GM23338 (cell line): ENCODE data around the gene SCTR. TPM values are rescaled to one million over a fixed set of nuclear protein-coding genes. Genes with fewer than 3 reads are reported as not detected.

ENCODE experiments used
- ATAC-seq: fragments of 200-7000 bp; cut with Tn5 transposase; 3 replicates; pipeline ENCODE4 v1.9.1; 2020
- DNase-seq: peaks from one replicate; pipeline ENCODE4 v3.0.0-alpha.2; 2015; ENCODE audit warnings: low spot score
- H2AFZ ChIP-seq: fragments of 200-600 bp; sonication (generic); 2 replicates; pipeline ENCODE4 v1.8.0; 2016; ENCODE audit warnings: antibody characterized with exemption, mild to moderate bottlenecking, moderate library complexity
- H3F3A ChIP-seq: fragments of 200-600 bp; sonication (generic); replicated peaks from 2 replicates; pipeline ENCODE4 v1.8.0; 2017; ENCODE audit warnings: antibody characterized with exemption, mixed run types, low read depth
- H3K27ac ChIP-seq: fragments of 200-600 bp; sonication (generic); 2 replicates; pipeline ENCODE4 v1.6.1; 2016; ENCODE audit warnings: low read depth
- H3K27me3 ChIP-seq: fragments of 200-600 bp; sonication (generic); 2 replicates; pipeline ENCODE4 v1.8.0; 2016; ENCODE audit warnings: mild to moderate bottlenecking, mixed run types, moderate library complexity; ENCODE audit not compliant: insufficient read depth
- H3K36me3 ChIP-seq: fragments of 200-600 bp; sonication (generic); 2 replicates; pipeline ENCODE4 v1.8.0; 2016; ENCODE audit warnings: mild to moderate bottlenecking; ENCODE audit not compliant: insufficient read depth
- H3K4me1 ChIP-seq: fragments of 200-600 bp; sonication (generic); 2 replicates; pipeline ENCODE4 v1.8.0; 2016; ENCODE audit warnings: mild to moderate bottlenecking, moderate library complexity; ENCODE audit not compliant: insufficient read depth
- H3K4me2 ChIP-seq: fragments of 200-600 bp; sonication (generic); 2 replicates; pipeline ENCODE4 v1.7.1; 2017; ENCODE audit warnings: mixed run types
- H3K4me3 ChIP-seq: fragments of 200-600 bp; sonication (generic); 2 replicates; pipeline ENCODE4 v1.6.1; 2016; ENCODE audit warnings: mixed run types
- H3K79me2 ChIP-seq: fragments of 200-600 bp; sonication (generic); replicated peaks from 2 replicates; pipeline ENCODE4 v1.8.0; 2017; ENCODE audit warnings: mild to moderate bottlenecking; ENCODE audit not compliant: insufficient read depth
- H3K9me2 ChIP-seq: fragments of 200-600 bp; sonication (generic); 2 replicates; pipeline ENCODE4 v1.8.0; 2017; ENCODE audit not compliant: insufficient read depth
- H4K20me1 ChIP-seq: fragments of 200-600 bp; sonication (generic); replicated peaks from 2 replicates; pipeline ENCODE4 v1.8.0; 2017; ENCODE audit warnings: mild to moderate bottlenecking; ENCODE audit not compliant: insufficient read depth
- H3K27ac Mint-ChIP-seq: 2 replicates; pipeline ENCODE4 v1.8.0; 2020; ENCODE audit warnings: inconsistent platforms, mild to moderate bottlenecking, moderate library complexity, mixed read lengths
- H3K27me3 Mint-ChIP-seq: 3 replicates; pipeline ENCODE4 v1.8.0; 2022; ENCODE audit warnings: low read depth, mild to moderate bottlenecking, moderate library complexity, mixed read lengths, inconsistent platforms; ENCODE audit not compliant: insufficient read depth, poor library complexity
- H3K36me3 Mint-ChIP-seq: 3 replicates; pipeline ENCODE4 v1.8.0; 2021; ENCODE audit warnings: low read depth, mild to moderate bottlenecking, inconsistent platforms, moderate library complexity, mixed read lengths
- H3K4me1 Mint-ChIP-seq: 3 replicates; pipeline ENCODE4 v1.8.0; 2020; ENCODE audit warnings: mild to moderate bottlenecking, inconsistent platforms, mixed read lengths
- H3K4me3 Mint-ChIP-seq: 3 replicates; pipeline ENCODE4 v1.8.0; 2021; ENCODE audit warnings: moderate library complexity, mild to moderate bottlenecking, inconsistent platforms, mixed read lengths
- H3K9me3 Mint-ChIP-seq: 3 replicates; pipeline ENCODE4 v1.8.0; 2020; ENCODE audit warnings: moderate library complexity, mild to moderate bottlenecking, inconsistent platforms, mixed read lengths
- CREB1 ChIP-seq: fragments of 250-450 bp; sonication (Bioruptor Pico); IDR thresholded peaks from 2 replicates; pipeline ENCODE4 v1.5.0; 2020; ENCODE audit warnings: low read depth, mild to moderate bottlenecking, moderate library complexity
- EZH2phosphoT487 ChIP-seq: fragments of 200-600 bp; sonication (generic); IDR thresholded peaks from one replicate; pipeline ENCODE4 v1.8.1; 2018; ENCODE audit warnings: antibody characterized with exemption; ENCODE audit not compliant: unreplicated experiment
- NANOG ChIP-seq: IDR thresholded peaks from 2 replicates; pipeline ENCODE4 v1.6.1; 2016; ENCODE audit warnings: antibody characterized with exemption, borderline replicate concordance
- POLR2AphosphoS5 ChIP-seq: IDR thresholded peaks from 2 replicates; pipeline ENCODE4 v1.6.1; 2016; ENCODE audit warnings: antibody characterized with exemption, low read depth
- ZNF114 ChIP-seq: fragments of 250-450 bp; sonication (Bioruptor Pico); IDR thresholded peaks from 2 replicates; pipeline ENCODE4 v1.5.0; 2020; ENCODE audit warnings: mild to moderate bottlenecking, moderate library complexity
- polyA plus RNA-seq: library from polyadenylated mRNA; unstranded; fragments of >200 nt; fragmentation: Nextera tagmentation; extraction: Ambion mirVana; gene quantifications from 2 replicates; pipeline ENCODE4 v1.2.1, GENCODE V29; 2016
- total RNA-seq: library from RNA; depleted of rRNA; stranded (reverse); fragments of >200 nt; shearing (Covaris generic); gene quantifications from 2 replicates; pipeline ENCODE4 v1.2.3, GENCODE V29; 2014
- TF ChIP-seq, protein P1 (sequence below), 2 experiments: fragments of 200-600 bp in 1 of 2; sonication (generic) in 1 of 2; conservative IDR thresholded peaks; 2 replicates each; pipeline versions ENCODE4 v1.5.1 to v1.6.1; 2016 to 2017; ENCODE audit warnings: antibody characterized with exemption in 2 of 2, low read depth in 2 of 2, mild to moderate bottlenecking in 2 of 2, moderate library complexity in 1 of 2
- TF ChIP-seq, protein P2 (sequence below): IDR thresholded peaks from 2 replicates; pipeline ENCODE4 v1.6.1; 2016; ENCODE audit warnings: antibody characterized with exemption
- TF ChIP-seq, protein P3 (sequence below): IDR thresholded peaks from one replicate; pipeline ENCODE4 v1.6.1; 2018; ENCODE audit warnings: antibody characterized with exemption; ENCODE audit not compliant: unreplicated experiment

SCTR gene
- total and polyA plus RNA-seq, 2 experiments from 2014 or later = not detected

DNA sequence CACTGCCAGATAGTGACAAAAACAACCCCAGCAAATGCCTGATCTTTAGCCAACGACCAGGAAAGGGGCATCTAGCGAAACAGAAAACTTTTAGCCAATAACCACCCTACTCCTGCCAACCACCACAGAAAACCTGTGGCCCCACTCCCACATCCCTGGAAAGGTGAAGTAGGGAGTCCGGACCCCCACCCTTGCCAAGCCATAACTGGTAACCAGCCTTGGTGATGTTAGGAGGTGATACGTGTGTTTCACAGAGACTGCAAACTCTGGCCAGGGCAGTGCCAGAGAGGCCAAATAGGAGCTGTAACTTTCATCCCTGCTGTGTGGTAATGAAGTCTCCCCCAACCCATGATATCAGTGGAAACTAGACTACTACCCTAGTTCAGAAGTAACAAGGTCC lies 27.6 kb downstream of the SCTR start:
- H3K4me3 Mint-ChIP-seq = no peak overlapping the region
- Histone ChIP-seq H3K36me3 (no peaks in the 10 kb centered on the region), H3K4me1 (no peaks in the 10 kb centered on the region), H3K27me3 (no peaks in the 10 kb centered on the region), H3K27ac (no peak overlapping the region), H3K4me3 (no peak overlapping the region), H4K20me1 (no peaks in the 10 kb centered on the region), H3K9me2 (peaks cover 4% of the 10 kb centered on the region; the same call in 1 of the 2 replicates), H2AFZ (no peak overlapping the region), H3K4me2 (no peak overlapping the region), H3K79me2 (no peaks in the 10 kb centered on the region), H3F3A (no peaks in the 10 kb centered on the region)
- peaks cover 5% of the 10 kb centered on the region; the same call in 1 of the 3 replicates for H3K36me3 Mint-ChIP-seq
- ATAC-seq (no peak), DNase-seq (no peak)
- no peak overlapping the region for H3K27ac Mint-ChIP-seq
- H3K27me3 Mint-ChIP-seq = peaks cover 6% of the 10 kb centered on the region
- peaks cover 10% of the 10 kb centered on the region for H3K4me1 Mint-ChIP-seq
- TF ChIP-seq CREB1 (CRISPR knock-in tag) = no peak
- TF ChIP-seq EZH2phosphoT487 = no peak
- H3K9me3 Mint-ChIP-seq = peaks cover 28% of the 10 kb centered on the region

DNA sequence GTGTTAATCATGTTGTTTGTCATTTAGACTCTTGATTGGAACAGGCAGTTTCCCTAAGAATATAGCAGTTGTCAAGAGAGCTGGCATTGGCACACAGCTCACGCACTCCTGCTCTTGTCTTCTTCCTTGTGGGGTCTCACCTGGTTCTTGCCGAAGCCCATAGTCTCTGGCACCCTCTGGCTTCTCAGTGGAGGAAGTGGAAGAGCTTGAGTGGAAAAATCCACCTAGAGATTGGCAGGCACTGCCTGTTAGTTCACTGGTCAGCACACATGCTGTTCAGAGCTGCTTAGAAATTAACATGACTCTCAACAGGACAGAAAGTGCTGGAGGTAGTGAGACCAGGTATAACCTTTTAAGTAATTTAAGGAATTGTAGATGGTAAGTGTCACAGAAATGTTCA lies 28.3 kb downstream of the SCTR start:
- Histone ChIP-seq H3K79me2 (no peaks in the 10 kb centered on the region), H3K9me2 (peaks cover 4% of the 10 kb centered on the region; the same call in 1 of the 2 replicates), H3K4me2 (no peak overlapping the region), H3K4me3 (no peak overlapping the region), H3K27ac (no peak overlapping the region), H3K4me1 (no peaks in the 10 kb centered on the region), H3K27me3 (no peaks in the 10 kb centered on the region), H4K20me1 (no peaks in the 10 kb centered on the region), H3K36me3 (no peaks in the 10 kb centered on the region), H2AFZ (no peak overlapping the region), H3F3A (no peaks in the 10 kb centered on the region)
- Mint-ChIP-seq H3K4me3 (no peak overlapping the region), H3K4me1 (peaks cover 10% of the 10 kb centered on the region), H3K27ac (no peak overlapping the region), H3K27me3 (peaks cover 9% of the 10 kb centered on the region), H3K36me3 (peaks cover 5% of the 10 kb centered on the region; the same call in 1 of the 3 replicates), H3K9me3 (peaks cover 22% of the 10 kb centered on the region)
- no peak for DNase-seq
- TF ChIP-seq POLR2AphosphoS5 (no peak), EZH2phosphoT487 (no peak)
- TF ChIP-seq, protein P1, sequence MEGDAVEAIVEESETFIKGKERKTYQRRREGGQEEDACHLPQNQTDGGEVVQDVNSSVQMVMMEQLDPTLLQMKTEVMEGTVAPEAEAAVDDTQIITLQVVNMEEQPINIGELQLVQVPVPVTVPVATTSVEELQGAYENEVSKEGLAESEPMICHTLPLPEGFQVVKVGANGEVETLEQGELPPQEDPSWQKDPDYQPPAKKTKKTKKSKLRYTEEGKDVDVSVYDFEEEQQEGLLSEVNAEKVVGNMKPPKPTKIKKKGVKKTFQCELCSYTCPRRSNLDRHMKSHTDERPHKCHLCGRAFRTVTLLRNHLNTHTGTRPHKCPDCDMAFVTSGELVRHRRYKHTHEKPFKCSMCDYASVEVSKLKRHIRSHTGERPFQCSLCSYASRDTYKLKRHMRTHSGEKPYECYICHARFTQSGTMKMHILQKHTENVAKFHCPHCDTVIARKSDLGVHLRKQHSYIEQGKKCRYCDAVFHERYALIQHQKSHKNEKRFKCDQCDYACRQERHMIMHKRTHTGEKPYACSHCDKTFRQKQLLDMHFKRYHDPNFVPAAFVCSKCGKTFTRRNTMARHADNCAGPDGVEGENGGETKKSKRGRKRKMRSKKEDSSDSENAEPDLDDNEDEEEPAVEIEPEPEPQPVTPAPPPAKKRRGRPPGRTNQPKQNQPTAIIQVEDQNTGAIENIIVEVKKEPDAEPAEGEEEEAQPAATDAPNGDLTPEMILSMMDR (conservative IDR thresholded peaks at IDR 0.05; ENCODE audit: low read depth in 2 of 2) = peak in 1 of 2 experiments; percentile 31; a peak in 2 of 4 replicates
- TF ChIP-seq, protein P2, sequence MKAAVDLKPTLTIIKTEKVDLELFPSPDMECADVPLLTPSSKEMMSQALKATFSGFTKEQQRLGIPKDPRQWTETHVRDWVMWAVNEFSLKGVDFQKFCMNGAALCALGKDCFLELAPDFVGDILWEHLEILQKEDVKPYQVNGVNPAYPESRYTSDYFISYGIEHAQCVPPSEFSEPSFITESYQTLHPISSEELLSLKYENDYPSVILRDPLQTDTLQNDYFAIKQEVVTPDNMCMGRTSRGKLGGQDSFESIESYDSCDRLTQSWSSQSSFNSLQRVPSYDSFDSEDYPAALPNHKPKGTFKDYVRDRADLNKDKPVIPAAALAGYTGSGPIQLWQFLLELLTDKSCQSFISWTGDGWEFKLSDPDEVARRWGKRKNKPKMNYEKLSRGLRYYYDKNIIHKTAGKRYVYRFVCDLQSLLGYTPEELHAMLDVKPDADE = no peak
- ATAC-seq = no peak

DNA sequence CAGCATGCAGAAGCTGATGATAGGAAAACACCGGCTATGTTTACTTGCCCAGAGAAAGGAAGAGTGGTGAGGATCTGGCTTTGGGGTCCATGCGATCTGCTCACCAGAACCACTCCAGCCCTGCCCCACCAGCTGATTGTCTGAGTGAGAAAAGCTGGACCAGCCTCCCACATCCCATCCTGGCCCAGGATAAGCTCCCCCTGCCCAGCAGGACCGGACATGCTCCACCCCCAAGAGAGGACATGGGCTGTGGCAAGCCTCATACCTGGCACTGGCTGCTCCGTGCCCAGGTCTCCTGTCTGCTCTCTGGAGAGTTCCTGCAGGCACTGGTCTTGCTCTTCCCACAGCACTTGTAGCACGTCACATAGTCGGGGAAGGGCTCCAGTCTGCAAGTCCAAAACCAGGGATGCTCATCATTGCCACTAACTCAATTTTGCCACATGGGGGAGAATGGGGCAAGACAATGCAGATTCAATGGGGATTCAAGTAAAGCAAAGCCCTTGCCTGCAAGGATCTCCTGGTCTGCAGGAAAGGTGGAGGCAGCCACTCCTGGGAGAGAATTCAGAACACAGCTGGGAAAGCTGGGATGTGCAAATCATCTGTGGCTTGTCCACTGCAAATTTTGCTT lies 30.0 kb downstream of the SCTR start:
- H3K79me2 ChIP-seq = no peaks in the 10 kb centered on the region
- Mint-ChIP-seq H3K9me3 (peaks cover 8% of the 10 kb centered on the region), H3K4me3 (no peak overlapping the region), H3K27me3 (peaks cover 10% of the 10 kb centered on the region), H3K4me1 (peaks cover 10% of the 10 kb centered on the region), H3K27ac (no peak overlapping the region), H3K36me3 (no peaks in the 10 kb centered on the region)
- H3K4me2 ChIP-seq = no peak overlapping the region
- H4K20me1 ChIP-seq = no peaks in the 10 kb centered on the region
- ATAC-seq (peak; percentile 24; the same call in 1 of the 3 replicates), DNase-seq (peak; percentile 33)
- H3K27me3 ChIP-seq = no peaks in the 10 kb centered on the region
- H3K4me1 ChIP-seq = no peaks in the 10 kb centered on the region
- H3F3A ChIP-seq = no peaks in the 10 kb centered on the region
- no peak overlapping the region for H3K27ac ChIP-seq
- no peaks in the 10 kb centered on the region for H3K36me3 ChIP-seq
- no peak overlapping the region for H3K4me3 ChIP-seq
- no peak overlapping the region for H2AFZ ChIP-seq
- H3K9me2 ChIP-seq = 0 out of 2 replicates have a peak, but pooled peaks cover 4% of the 10 kb centered on the region
- TF ChIP-seq NANOG (no peak), ZNF114 (CRISPR knock-in tag) (no peak)
- TF ChIP-seq, protein P3, sequence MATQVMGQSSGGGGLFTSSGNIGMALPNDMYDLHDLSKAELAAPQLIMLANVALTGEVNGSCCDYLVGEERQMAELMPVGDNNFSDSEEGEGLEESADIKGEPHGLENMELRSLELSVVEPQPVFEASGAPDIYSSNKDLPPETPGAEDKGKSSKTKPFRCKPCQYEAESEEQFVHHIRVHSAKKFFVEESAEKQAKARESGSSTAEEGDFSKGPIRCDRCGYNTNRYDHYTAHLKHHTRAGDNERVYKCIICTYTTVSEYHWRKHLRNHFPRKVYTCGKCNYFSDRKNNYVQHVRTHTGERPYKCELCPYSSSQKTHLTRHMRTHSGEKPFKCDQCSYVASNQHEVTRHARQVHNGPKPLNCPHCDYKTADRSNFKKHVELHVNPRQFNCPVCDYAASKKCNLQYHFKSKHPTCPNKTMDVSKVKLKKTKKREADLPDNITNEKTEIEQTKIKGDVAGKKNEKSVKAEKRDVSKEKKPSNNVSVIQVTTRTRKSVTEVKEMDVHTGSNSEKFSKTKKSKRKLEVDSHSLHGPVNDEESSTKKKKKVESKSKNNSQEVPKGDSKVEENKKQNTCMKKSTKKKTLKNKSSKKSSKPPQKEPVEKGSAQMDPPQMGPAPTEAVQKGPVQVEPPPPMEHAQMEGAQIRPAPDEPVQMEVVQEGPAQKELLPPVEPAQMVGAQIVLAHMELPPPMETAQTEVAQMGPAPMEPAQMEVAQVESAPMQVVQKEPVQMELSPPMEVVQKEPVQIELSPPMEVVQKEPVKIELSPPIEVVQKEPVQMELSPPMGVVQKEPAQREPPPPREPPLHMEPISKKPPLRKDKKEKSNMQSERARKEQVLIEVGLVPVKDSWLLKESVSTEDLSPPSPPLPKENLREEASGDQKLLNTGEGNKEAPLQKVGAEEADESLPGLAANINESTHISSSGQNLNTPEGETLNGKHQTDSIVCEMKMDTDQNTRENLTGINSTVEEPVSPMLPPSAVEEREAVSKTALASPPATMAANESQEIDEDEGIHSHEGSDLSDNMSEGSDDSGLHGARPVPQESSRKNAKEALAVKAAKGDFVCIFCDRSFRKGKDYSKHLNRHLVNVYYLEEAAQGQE = no peak
- TF ChIP-seq, protein P2 = no peak
